HepG2 (cell line): ENCODE data around the gene TEF. TPM values are rescaled to one million over a fixed set of nuclear protein-coding genes. Genes with fewer than 3 reads are reported as not detected.

Source experiments
- ATAC-seq: fragments of 200-7000 bp; cut with Tn5 transposase; 3 replicates; pipeline ENCODE4 v1.9.1; 2020; ENCODE audit warnings: mild to moderate bottlenecking, moderate library complexity
- BruUV-seq: library from RNA; stranded (reverse); fragments of 400-500 nt; replicated peaks from 2 replicates; lab custom pipeline; 2021; lab: Mats Ljungman, UMichigan
- CTCF ChIA-PET: fragments of 300-600 bp; formaldehyde crosslinking; extraction: SDS; loops from one replicate; lab custom pipeline; 2021; ENCODE audit warnings: low total read pairs, inconsistent platforms, low intra/inter-chr PET ratio; lab: Yijun Ruan, JAX
- POLR2A ChIA-PET: fragments of 350-600 bp; sonication (Branson Sonifier 250); formaldehyde crosslinking; loops from one replicate; lab custom pipeline; 2020; ENCODE audit warnings: antibody characterized with exemption, inconsistent platforms; lab: Yijun Ruan, JAX
- DNase-seq: peaks from one replicate; pipeline ENCODE4 v3.0.0-alpha.2; 2015; ENCODE audit warnings: low spot score
- FAIRE-seq: peaks from 3 replicates; lab custom pipeline; 2011; peaks lifted over from hg19 to GRCh38; lab: Jason Lieb, UNC
- H2AFZ ChIP-seq: one replicate; pipeline ENCODE4 v1.6.1; 2011; ENCODE audit warnings: low read length, inconsistent platforms
- H3K27ac ChIP-seq: fragments of 300-600 bp; 3 replicates; pipeline ENCODE4 v1.8.0; 2011; ENCODE audit warnings: mixed run types, mild to moderate bottlenecking, mixed read lengths, low read length, inconsistent platforms; ENCODE audit not compliant: insufficient read depth; ENCODE audit errors: extremely low read length
- H3K27me3 ChIP-seq, 2 experiments: fragments of 200-600 bp in 1 of 2; 2 replicates in 1 of 2; 3 replicates in 1 of 2; pipeline versions ENCODE4 v1.6.0 to v1.8.0; 2011; ENCODE audit warnings: low read length in 2 of 2, mild to moderate bottlenecking in 2 of 2, moderate library complexity in 2 of 2, inconsistent platforms in 1 of 2; ENCODE audit not compliant: insufficient read depth in 2 of 2, control insufficient read depth in 1 of 2
- H3K36me3 ChIP-seq, 2 experiments: fragments of 200-600 bp in 1 of 2; replicated peaks in 1 of 2; 2 replicates in 1 of 2; 3 replicates in 1 of 2; pipeline versions ENCODE4 v1.5.1 to v1.8.0; 2011; ENCODE audit warnings: low read length in 2 of 2, inconsistent platforms in 1 of 2; ENCODE audit not compliant: insufficient read depth in 2 of 2, control insufficient read depth in 1 of 2
- H3K4me1 ChIP-seq: 2 replicates; pipeline ENCODE4 v1.5.1; 2012; ENCODE audit warnings: low read length, inconsistent platforms; ENCODE audit not compliant: insufficient read depth
- H3K4me2 ChIP-seq: 2 replicates; pipeline ENCODE4 v1.6.0; 2011; ENCODE audit warnings: low read depth, low read length, inconsistent platforms
- H3K4me3 ChIP-seq, 3 experiments: fragments of 200-600 bp in 1 of 3; sonication (generic), shearing (Covaris generic) in 1 of 3; replicated peaks in 1 of 3; 2 replicates each; pipeline ENCODE4 v1.5.1; 2011 to 2016; ENCODE audit warnings: low read length in 3 of 3, inconsistent platforms in 2 of 3, low read depth in 2 of 3, mild to moderate bottlenecking in 2 of 3, control low read depth in 1 of 3, mixed read lengths in 1 of 3; ENCODE audit not compliant: insufficient read depth in 1 of 3
- H3K79me2 ChIP-seq: one replicate; pipeline ENCODE4 v1.6.1; 2011; ENCODE audit warnings: low read length, inconsistent platforms; ENCODE audit not compliant: insufficient read depth
- H3K9ac ChIP-seq: 2 replicates; pipeline ENCODE4 v1.6.0; 2011; ENCODE audit warnings: mild to moderate bottlenecking, low read depth, low read length, inconsistent platforms; ENCODE audit not compliant: insufficient read depth
- H3K9me3 ChIP-seq: 2 replicates; pipeline ENCODE4 v1.5.1; 2012; ENCODE audit warnings: mild to moderate bottlenecking, low read length
- H4K20me1 ChIP-seq: 2 replicates; pipeline ENCODE4 v1.6.0; 2011; ENCODE audit warnings: inconsistent platforms, mild to moderate bottlenecking, low read length, moderate library complexity; ENCODE audit not compliant: insufficient read depth
- CEBPB ChIP-seq: IDR thresholded peaks from 2 replicates; pipeline ENCODE4 v1.6.1; 2011; ENCODE audit warnings: low read depth, low read length, improper control_type of control experiment, borderline replicate concordance
- GTF2F1 ChIP-seq: fragments of 150-350 bp; IDR thresholded peaks from 2 replicates; pipeline ENCODE4 v1.6.1; 2014; ENCODE audit warnings: low read length
- SAFB2 ChIP-seq: sonication (generic); formaldehyde crosslinking; IDR thresholded peaks from 2 replicates; pipeline ENCODE4 v1.5.1; 2020; ENCODE audit warnings: missing genetic modification reagents, low read depth, mild to moderate bottlenecking, borderline replicate concordance
- ZNF687 ChIP-seq: sonication (generic); formaldehyde crosslinking; IDR thresholded peaks from 2 replicates; pipeline ENCODE4 v1.5.1; 2020; ENCODE audit warnings: mild to moderate bottlenecking, missing genetic modification reagents, moderate library complexity
- WGBS: methylation state at CpG from one replicate; pipeline ENCODE4 v1.1.6; 2017; ENCODE audit warnings: low lambda C conversion rate; 5-methylcytosine and 5-hydroxymethylcytosine counted together
- in situ Hi-C: cut with HindIII; loops from 2 replicates; pipeline ENCODE4 v1.10.0; 2017; ENCODE audit warnings: low pct_unique_long_range_greater_than_20kb; ENCODE audit not compliant: extremely low pct_ligation_motif_present
- intact Hi-C: fragments of 100-400 bp; cut with micrococcal nuclease; formaldehyde crosslinking; loops from one replicate; pipeline ENCODE4 v1.10.0; 2022; ENCODE audit not compliant: unreplicated experiment
- polyA plus RNA-seq, 8 experiments: library from polyadenylated mRNA; depleted of rRNA in 3 of 8; stranded (reverse) in 7 of 8; unstranded in 1 of 8; fragments of >200 nt; fragmentation: Illumina TruSeq in 4 of 8; extraction: Trizol in 4 of 8; gene quantifications; 2 replicates each; pipeline versions ENCODE4 v1.2.1 to v1.2.3, GENCODE V29; 2011 to 2016; ENCODE audit warnings: low read depth in 4 of 8, missing spikeins in 1 of 8, mixed read lengths in 1 of 8; ENCODE audit not compliant: insufficient read depth in 1 of 8
- total RNA-seq, 5 experiments: library from RNA; depleted of rRNA; stranded (reverse); fragments of >200 nt; fragmentation: Illumina TruSeq; extraction: Trizol; gene quantifications; 2 replicates each; pipeline ENCODE4 v1.2.3, GENCODE V29; 2016; ENCODE audit warnings: low read depth in 1 of 5

The TEF gene
- total and polyA plus RNA-seq, 2 of the 13 experiments (the other 11 are each of a cell fraction or from before 2014, with no cell fraction given), result 7.6 to 11.2 TPM

GRCh38 chr22:41408665-41409064 lies 26.9 kb downstream of the TEF start:
- no TSS peak for BruUV-seq
- no peak for TF ChIP-seq GTF2F1
- TF ChIP-seq, all 625 proteins: peak for 0
- ChIA-PET CTCF (no interaction called here), POLR2A (interaction anchor here (0.7 to 2.2 kb wide), 6 partner anchors 12 to 45 kb away, joined by 3 to 12 read pairs (median 4); partner anchors contain the start of genes TEF and TOB2)
- intact Hi-C loops, result no loop called here
- peaks cover 0 to 1% of the 10 kb centered on the region in 2 experiments; a peak in 1 of 5 replicates for H3K27me3 ChIP-seq
- no peak for FAIRE-seq
- no peaks in the 10 kb centered on the region for H3K9me3 ChIP-seq
- no peaks in the 10 kb centered on the region for H3K36me3 ChIP-seq
- peaks cover 48% of the 10 kb centered on the region for H3K4me1 ChIP-seq
- H3K27ac ChIP-seq, result no peak overlapping the region
- no peak for DNase-seq
- 0 out of 2 replicates have a peak overlapping the region, but pooled peaks have one; percentile 12 for H3K4me2 ChIP-seq
- ATAC-seq, result no peak
- 48% methylated on average over 8 of the region's 8 CpGs for WGBS
- no peak overlapping the region for H3K4me3 ChIP-seq
- H3K79me2 ChIP-seq, result no peaks in the 10 kb centered on the region
- in situ Hi-C loops, result no loop called here
- no peak overlapping the region for H3K9ac ChIP-seq
- no peak overlapping the region for H2AFZ ChIP-seq
- H4K20me1 ChIP-seq, result no peaks in the 10 kb centered on the region

DNA sequence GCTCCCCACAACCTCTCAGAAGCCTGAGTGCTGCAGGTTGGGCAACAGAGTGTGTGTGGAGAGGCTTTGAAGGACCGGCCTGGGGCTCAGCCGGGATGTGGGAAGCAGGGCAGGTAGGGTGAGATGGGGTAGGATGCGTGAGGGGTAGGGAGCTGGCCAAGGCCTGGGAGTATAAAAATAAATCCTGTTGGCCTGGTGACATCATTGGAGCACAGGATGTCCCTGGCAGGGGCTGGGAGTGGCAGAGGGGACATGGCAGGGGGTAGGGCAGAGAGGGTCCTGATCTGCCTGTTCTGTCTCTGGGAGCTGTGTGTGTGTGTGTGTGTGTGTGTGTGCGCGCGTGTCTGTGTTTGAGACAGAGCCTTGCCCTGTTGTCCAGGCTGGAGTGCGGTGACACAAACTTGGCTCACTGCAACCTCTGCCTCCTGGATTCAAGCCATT lies 28.6 kb downstream of the TEF start:
- intact Hi-C loops, result no loop called here
- FAIRE-seq (no peak), DNase-seq (no peak), ATAC-seq (no peak)
- Histone ChIP-seq H4K20me1 (no peaks in the 10 kb centered on the region), H3K9ac (no peak overlapping the region), H3K4me1 (peaks cover 55% of the 10 kb centered on the region), H3K79me2 (peaks cover 10% of the 10 kb centered on the region), H3K4me2 (no peak overlapping the region; the same call in 1 of the 2 replicates)
- CTCF ChIA-PET, result no interaction called here
- TF ChIP-seq ZNF687 (peak; percentile 14; the same call in 1 of the 2 replicates), SAFB2 (CRISPR knock-in tag) (no peak), CEBPB (peak; percentile 15; the same call in 1 of the 2 replicates)
- TF ChIP-seq, all 625 proteins: peak for 2
- no peaks in the 10 kb centered on the region for H3K9me3 ChIP-seq
- POLR2A ChIA-PET, result interaction anchor here (1.5 to 2.2 kb wide), 2 partner anchors 29 to 38 kb away, joined by 5 to 12 read pairs; partner anchors contain the start of gene TEF
- no peak overlapping the region for H3K27ac ChIP-seq
- no peak overlapping the region for H3K4me3 ChIP-seq
- no peaks in the 10 kb centered on the region for H3K36me3 ChIP-seq
- WGBS, result 7% methylated on average over 3 of the region's 7 CpGs
- no peak overlapping the region for H2AFZ ChIP-seq
- no TSS peak for BruUV-seq
- H3K27me3 ChIP-seq, result peaks cover 0 to 1% of the 10 kb centered on the region in 2 experiments; a peak in 2 of 5 replicates
- in situ Hi-C loops, result no loop called here
